Vagina (tissue), 2 donors: ENCODE results near the gene C2CD2.

Experiments used
- CTCF ChIP-seq, 3 experiments: fragments of 450-650 bp in 2 of 3; fragments of 200-600 bp in 1 of 3; sonication (generic) in 1 of 3; IDR thresholded peaks; one replicate each; pipeline ENCODE4 v1.5.1; 2017 to 2019; ENCODE audit warnings: antibody characterized with exemption in 3 of 3, mild to moderate bottlenecking in 2 of 3, moderate library complexity in 2 of 3
- POLR2AphosphoS5 ChIP-seq, 2 donors: sonication (generic); formaldehyde crosslinking; IDR thresholded peaks; one replicate each; pipeline ENCODE4 v1.9.0; 2017; ENCODE audit warnings: antibody characterized with exemption in 2 of 2, mild to moderate bottlenecking in 2 of 2, low read depth in 1 of 2; ENCODE audit not compliant: insufficient read depth in 1 of 2

GRCh38 chr21:41886328-41886727 is 67.5 kb downstream of the C2CD2 start:
- TF ChIP-seq CTCF (IDR thresholded peaks at IDR 0.05) (no peak), POLR2AphosphoS5 (IDR thresholded peaks at IDR 0.05; ENCODE audit: insufficient read depth in 1 of 2, low read depth in 1 of 2) (no peak)
